ENCODE results near the gene PSMB7. TPM values are rescaled to one million over a fixed set of nuclear protein-coding genes. Genes with fewer than 3 reads are reported as not detected.

PSMB7 gene
- total RNA-seq = 100 to 1,000 TPM; 238 to 397 TPM

GRCh38 chr9:124415102-124415851 is at the start of gene PSMB7:
PSMB7 (minus strand) TSS chr9:124415442; CDS start chr9:124415425, 17 bp downstream.

GRCh38 chr9:124450241-124450924 is 35.1 kb upstream of the PSMB7 start, which contains the start of gene ADGRD2:
ADGRD2 (plus strand) TSS chr9:124450451; CDS start chr9:124451667, 1,216 bp downstream.

Other genes with a start within 250 kb of the PSMB7 start
- gene NEK6, start 157.5 kb downstream of the PSMB7 start, total RNA-seq = 10 to 100 TPM; 22.4 to 35.0 TPM
- gene ADGRD2, start 35.0 kb upstream of the PSMB7 start, total RNA-seq = not detected
- gene NR5A1, start 92.0 kb upstream of the PSMB7 start, total RNA-seq = not detected

Measured in melanocyte of skin (primary cell).